HCT116 (cell line): ENCODE measurements around the gene PAX8. TPM values are rescaled to one million over a fixed set of nuclear protein-coding genes. Genes with fewer than 3 reads are reported as not detected.
"Not testable (repeated sequence)": the region's sequence is repeated elsewhere in the genome, so short reads cannot be mapped to it uniquely, and the experiment has no call there.

Source experiments
- ATAC-seq: fragments of 200-7000 bp; cut with Tn5 transposase; 2 replicates; pipeline ENCODE4 v1.9.1; 2020; ENCODE audit warnings: mild to moderate bottlenecking, moderate library complexity
- BruUV-seq: library from RNA; stranded (reverse); fragments of 400-500 nt; replicated peaks from 2 replicates; lab custom pipeline; 2021; lab: Mats Ljungman, UMichigan
- CTCF ChIA-PET: fragments of 300-600 bp; sonication (Branson Sonifier 250); formaldehyde crosslinking; loops from one replicate; lab custom pipeline; 2021; ENCODE audit warnings: antibody characterized with exemption; lab: Charles Lee
- POLR2A ChIA-PET: fragments of 300-600, 350-600 bp; sonication (Branson Sonifier 250); formaldehyde crosslinking; loops from one replicate; lab custom pipeline; 2021; ENCODE audit warnings: antibody characterized with exemption; lab: Charles Lee
- RAD21 ChIA-PET, 2 experiments: fragments of 300-600 bp; sonication (Branson Sonifier 250); formaldehyde crosslinking; loops; one replicate each; lab custom pipeline; 2023; ENCODE audit warnings: low total read pairs in 2 of 2; ENCODE audit not compliant: uncharacterized antibody in 2 of 2, unreplicated experiment in 2 of 2, low non-redundant PET in 1 of 2; lab: Charles Lee
- DNase-seq: peaks from one replicate; pipeline ENCODE4 v3.0.0-alpha.2; 2010; ENCODE audit warnings: low read depth, low spot score
- H2AFZ ChIP-seq: fragments of 200-600 bp; shearing (Covaris generic), sonication (generic); 2 replicates; pipeline ENCODE4 v1.6.1; 2017; ENCODE audit warnings: low read depth, mixed run types, mixed read lengths, antibody characterized with exemption, low read length; ENCODE audit not compliant: poor library complexity, severe bottlenecking
- H3K27ac ChIP-seq: 2 replicates; pipeline ENCODE4 v1.5.1; 2012; ENCODE audit warnings: low read depth, low read length
- H3K27me3 ChIP-seq: fragments of 200-600 bp; sonication (generic); 2 replicates; pipeline ENCODE4 v1.6.1; 2016; ENCODE audit warnings: mixed run types, low read length, mixed read lengths; ENCODE audit not compliant: insufficient read depth
- H3K36me3 ChIP-seq, 2 experiments: fragments of 200-500 bp in 1 of 2; fragments of 200-600 bp in 1 of 2; sonication (Bioruptor generic) in 1 of 2; sonication (generic) in 1 of 2; 2 replicates each; pipeline versions ENCODE4 v1.5.1 to v1.6.1; 2014 to 2016; ENCODE audit warnings: low read length in 2 of 2, inconsistent platforms in 1 of 2, mixed read lengths in 1 of 2, mixed run types in 1 of 2; ENCODE audit not compliant: insufficient read depth in 2 of 2, control insufficient read depth in 1 of 2
- H3K4me1 ChIP-seq, 2 experiments: fragments of 200-600 bp in 1 of 2; sonication (generic) in 1 of 2; 2 replicates each; pipeline versions ENCODE4 v1.5.1 to v1.6.1; 2012 to 2017; ENCODE audit warnings: low read length in 2 of 2, inconsistent platforms in 1 of 2, mild to moderate bottlenecking in 1 of 2, mixed read lengths in 1 of 2, mixed run types in 1 of 2, moderate library complexity in 1 of 2; ENCODE audit not compliant: insufficient read depth in 2 of 2, control insufficient read depth in 1 of 2
- H3K4me2 ChIP-seq: fragments of 200-600 bp; sonication (generic); 2 replicates; pipeline ENCODE4 v1.6.1; 2017; ENCODE audit warnings: mixed run types, low read length, mixed read lengths
- H3K4me3 ChIP-seq, 2 experiments: fragments of 200-600 bp in 1 of 2; sonication (generic) in 1 of 2; replicated peaks in 1 of 2; 2 replicates each; pipeline ENCODE4 v1.5.1; 2011 to 2016; ENCODE audit warnings: low read length in 2 of 2, control low read depth in 1 of 2, low read depth in 1 of 2, mild to moderate bottlenecking in 1 of 2, mixed read lengths in 1 of 2, mixed run types in 1 of 2
- H3K79me2 ChIP-seq: fragments of 200-600 bp; sonication (generic); 2 replicates; pipeline ENCODE4 v1.6.1; 2017; ENCODE audit warnings: mild to moderate bottlenecking, mixed run types, low read length, moderate library complexity, mixed read lengths; ENCODE audit not compliant: insufficient read depth
- H3K9ac ChIP-seq: fragments of 200-600 bp; sonication (generic); 2 replicates; pipeline ENCODE4 v1.6.1; 2016; ENCODE audit warnings: low read length, mixed read lengths
- H3K9me2 ChIP-seq: fragments of 200-600 bp; sonication (generic), shearing (Covaris generic); 2 replicates; pipeline ENCODE4 v1.6.1; 2017; ENCODE audit warnings: mixed run types, mild to moderate bottlenecking, moderate library complexity; ENCODE audit not compliant: insufficient read depth
- H3K9me3 ChIP-seq, 2 experiments: fragments of 200-500 bp in 1 of 2; fragments of 200-600 bp in 1 of 2; sonication (Bioruptor generic) in 1 of 2; sonication (generic) in 1 of 2; 2 replicates each; pipeline ENCODE4 v1.6.1; 2014 to 2017; ENCODE audit warnings: low read length in 2 of 2, mixed read lengths in 2 of 2, inconsistent platforms in 1 of 2, low read depth in 1 of 2, mild to moderate bottlenecking in 1 of 2, mixed run types in 1 of 2, moderate library complexity in 1 of 2; ENCODE audit not compliant: control insufficient read depth in 1 of 2, insufficient read depth in 1 of 2
- H4K20me1 ChIP-seq: fragments of 200-600 bp; sonication (generic), shearing (Covaris generic); 2 replicates; pipeline ENCODE4 v1.6.1; 2017; ENCODE audit warnings: mixed run types, mild to moderate bottlenecking, moderate library complexity; ENCODE audit not compliant: insufficient read depth
- ATF3 ChIP-seq: IDR thresholded peaks from 2 replicates; pipeline ENCODE4 v1.6.1; 2012
- CBX3 ChIP-seq: IDR thresholded peaks from 2 replicates; pipeline ENCODE4 v1.6.1; 2012; ENCODE audit warnings: low read depth
- EZH2phosphoT487 ChIP-seq: fragments of 200-600 bp; IDR thresholded peaks from 2 replicates; pipeline ENCODE4 v1.6.1; 2018; ENCODE audit warnings: antibody characterized with exemption, borderline replicate concordance
- POLR2A ChIP-seq: IDR thresholded peaks from 2 replicates; pipeline ENCODE4 v1.7.0; 2011; ENCODE audit warnings: borderline replicate concordance; ENCODE audit not compliant: insufficient read depth, insufficient read length; ENCODE audit errors: extremely low read depth
- SIN3A ChIP-seq: IDR thresholded peaks from 2 replicates; pipeline ENCODE4 v1.6.1; 2012; ENCODE audit warnings: low read depth
- SRF ChIP-seq: IDR thresholded peaks from 2 replicates; pipeline ENCODE4 v1.6.1; 2012; ENCODE audit warnings: low read depth
- TCF7L2 ChIP-seq: IDR thresholded peaks from 2 replicates; pipeline ENCODE4 v1.7.0; 2011; ENCODE audit warnings: borderline replicate concordance, inconsistent platforms; ENCODE audit not compliant: insufficient read depth, insufficient read length; ENCODE audit errors: extremely low read depth
- ZFX ChIP-seq: fragments of 450-650 bp; IDR thresholded peaks from 2 replicates; pipeline ENCODE4 v1.6.1; 2017
- intact Hi-C: fragments of 100-400 bp; cut with micrococcal nuclease; formaldehyde crosslinking; loops from 2 replicates; pipeline ENCODE4 v1.10.0; 2022
- total RNA-seq: library from RNA; stranded (reverse); gene quantifications from one replicate; pipeline ENCODE4 v1.2.1, GENCODE V29; 2021; ENCODE audit not compliant: unreplicated experiment
- TF ChIP-seq, protein P1 (sequence below), 3 experiments: fragments of 200-600 bp in 1 of 3; sonication (generic) in 1 of 3; IDR thresholded peaks in 2 of 3; conservative IDR thresholded peaks in 1 of 3; 2 replicates each; pipeline ENCODE4 v1.5.1; 2012 to 2017; ENCODE audit warnings: low read depth in 2 of 3, low read length in 2 of 3, antibody characterized with exemption in 1 of 3, borderline replicate concordance in 1 of 3, control low read depth in 1 of 3, mild to moderate bottlenecking in 1 of 3, mixed read lengths in 1 of 3, mixed run types in 1 of 3, moderate library complexity in 1 of 3; ENCODE audit not compliant: insufficient read depth in 1 of 3

PAX8 gene
- total RNA-seq, 1 experiment from 2014 or later, result 4.4 TPM

DNA sequence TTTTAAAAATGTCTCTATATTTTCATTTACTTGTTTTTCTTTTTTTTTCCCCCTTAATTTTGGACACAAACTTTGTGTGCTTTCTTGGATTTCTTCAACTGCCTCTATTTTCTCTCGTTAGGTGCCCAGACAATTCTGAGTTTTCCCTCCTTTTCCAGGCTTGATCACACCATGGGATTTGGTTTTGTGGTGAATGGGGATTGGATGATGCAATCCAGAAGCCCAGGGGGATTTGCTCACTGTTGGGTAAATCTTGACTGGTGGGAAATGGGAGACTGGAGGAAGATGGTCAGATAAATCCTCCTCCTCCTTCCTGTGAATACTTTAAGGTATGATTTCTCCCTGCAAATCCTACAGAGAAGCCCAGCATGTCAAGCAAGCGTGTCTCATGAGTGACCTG, 19.5 kb upstream of the PAX8 start:
- BruUV-seq, result no TSS peak

GRCh38 chr2:113297590-113297989, 18.9 kb upstream of the PAX8 start:
- TF ChIP-seq, protein P1, sequence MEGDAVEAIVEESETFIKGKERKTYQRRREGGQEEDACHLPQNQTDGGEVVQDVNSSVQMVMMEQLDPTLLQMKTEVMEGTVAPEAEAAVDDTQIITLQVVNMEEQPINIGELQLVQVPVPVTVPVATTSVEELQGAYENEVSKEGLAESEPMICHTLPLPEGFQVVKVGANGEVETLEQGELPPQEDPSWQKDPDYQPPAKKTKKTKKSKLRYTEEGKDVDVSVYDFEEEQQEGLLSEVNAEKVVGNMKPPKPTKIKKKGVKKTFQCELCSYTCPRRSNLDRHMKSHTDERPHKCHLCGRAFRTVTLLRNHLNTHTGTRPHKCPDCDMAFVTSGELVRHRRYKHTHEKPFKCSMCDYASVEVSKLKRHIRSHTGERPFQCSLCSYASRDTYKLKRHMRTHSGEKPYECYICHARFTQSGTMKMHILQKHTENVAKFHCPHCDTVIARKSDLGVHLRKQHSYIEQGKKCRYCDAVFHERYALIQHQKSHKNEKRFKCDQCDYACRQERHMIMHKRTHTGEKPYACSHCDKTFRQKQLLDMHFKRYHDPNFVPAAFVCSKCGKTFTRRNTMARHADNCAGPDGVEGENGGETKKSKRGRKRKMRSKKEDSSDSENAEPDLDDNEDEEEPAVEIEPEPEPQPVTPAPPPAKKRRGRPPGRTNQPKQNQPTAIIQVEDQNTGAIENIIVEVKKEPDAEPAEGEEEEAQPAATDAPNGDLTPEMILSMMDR (IDR thresholded peaks at IDR 0.05 in 2 of 3, conservative IDR thresholded peaks at IDR 0.05 in 1 of 3; ENCODE audit: borderline replicate concordance in 1 of 3, insufficient read depth in 1 of 3, low read depth in 2 of 3, low read length in 2 of 3), result peak in 2 of 3 experiments; percentile 50 to 54; a peak in 5 of 6 replicates
- peak; percentile 67; the same call in 1 of the 2 replicates for TF ChIP-seq CBX3
- RAD21 ChIA-PET, H3K4me2 ChIP-seq, DNase-seq, H4K20me1 ChIP-seq, H3K4me3 ChIP-seq, POLR2A ChIA-PET, H3K27ac ChIP-seq, intact Hi-C loops, H3K79me2 ChIP-seq, H3K9ac ChIP-seq, H3K27me3 ChIP-seq, BruUV-seq, H2AFZ ChIP-seq, H3K4me1 ChIP-seq, H3K9me3 ChIP-seq, H3K9me2 ChIP-seq, H3K36me3 ChIP-seq: not testable (repeated sequence)
- ATAC-seq, result peak; percentile 72
- CTCF ChIA-PET, result interaction anchor here (1.0 kb wide), 1 partner anchor 98 kb away, joined by 4 read pairs; no protein-coding TSS in a partner anchor

More for the DNA sequence above, 19.5 kb upstream of the PAX8 start:
- Histone ChIP-seq H3K27ac (no peak overlapping the region), H2AFZ (no peak overlapping the region)
- RAD21 ChIA-PET, result no interaction called here
- TF ChIP-seq POLR2A (no peak), ATF3 (no peak), SRF (no peak), SIN3A (no peak), EZH2phosphoT487 (no peak), TCF7L2 (no peak), ZFX (no peak)
- TF ChIP-seq, all 23 proteins: peak for 0
- ATAC-seq, result no peak
- H3K36me3 ChIP-seq, result no peaks in the 10 kb centered on the region
- H3K9me3 ChIP-seq, result no peaks in the 10 kb centered on the region
- ChIA-PET POLR2A (no interaction called here), CTCF (interaction anchor here (1.0 kb wide), 1 partner anchor 99 kb away, joined by 4 read pairs; no protein-coding TSS in a partner anchor)
- H3K4me3 ChIP-seq, result no peak overlapping the region
- H3K9me2 ChIP-seq, result no peaks in the 10 kb centered on the region
- H3K9ac ChIP-seq, result no peak overlapping the region
- intact Hi-C loops, result no loop called here
- H4K20me1 ChIP-seq, result no peaks in the 10 kb centered on the region
- no peak overlapping the region for H3K4me2 ChIP-seq
- no peaks in the 10 kb centered on the region for H3K79me2 ChIP-seq
- H3K4me1 ChIP-seq, result no peaks in the 10 kb centered on the region
- no peaks in the 10 kb centered on the region for H3K27me3 ChIP-seq
- DNase-seq, result no peak
